ENCODE data around the gene UBA1.

The UBA1 gene

DNA sequence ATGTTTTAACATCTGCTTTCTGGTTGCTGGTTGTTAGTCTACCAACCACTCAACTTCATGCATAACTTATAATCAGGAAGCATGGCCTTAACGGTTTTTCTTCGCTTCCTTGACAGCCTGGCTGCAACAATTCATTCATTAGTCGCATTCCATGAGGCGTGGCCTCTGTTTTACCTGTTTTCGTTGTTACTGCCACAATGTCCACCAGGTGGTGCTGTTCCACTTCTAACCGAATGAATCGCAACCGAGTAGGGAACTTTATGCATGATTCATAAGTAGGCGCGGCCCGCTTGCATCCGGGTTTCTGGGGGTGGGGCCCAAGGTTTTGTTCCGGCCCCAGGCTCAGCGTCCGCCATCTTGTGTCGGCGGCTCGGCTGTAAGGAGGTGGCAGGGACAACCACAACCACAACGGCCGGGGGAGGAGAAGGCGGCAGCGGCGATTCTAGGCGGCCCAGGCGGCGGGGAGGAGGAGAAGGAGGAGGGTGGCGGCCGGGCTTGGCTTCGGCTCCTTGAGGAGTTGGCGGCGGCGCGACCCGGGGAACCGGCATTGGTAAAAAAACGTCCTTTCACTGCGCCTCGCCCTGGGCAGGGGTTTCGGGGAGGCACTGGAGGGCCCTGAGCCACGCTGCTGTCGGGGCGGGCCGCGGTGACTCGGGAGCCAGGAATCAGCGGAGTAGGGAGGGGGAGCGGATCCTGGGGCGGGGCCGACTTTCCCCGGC lies at the start of gene UBA1:
Gene UBA1, plus strand, starts transcription at position 355 of the 719 bp plus-strand sequence. CDS start 4,974 bp downstream, outside the sequence.
- peak; percentile 2 for DNase-seq

DNA sequence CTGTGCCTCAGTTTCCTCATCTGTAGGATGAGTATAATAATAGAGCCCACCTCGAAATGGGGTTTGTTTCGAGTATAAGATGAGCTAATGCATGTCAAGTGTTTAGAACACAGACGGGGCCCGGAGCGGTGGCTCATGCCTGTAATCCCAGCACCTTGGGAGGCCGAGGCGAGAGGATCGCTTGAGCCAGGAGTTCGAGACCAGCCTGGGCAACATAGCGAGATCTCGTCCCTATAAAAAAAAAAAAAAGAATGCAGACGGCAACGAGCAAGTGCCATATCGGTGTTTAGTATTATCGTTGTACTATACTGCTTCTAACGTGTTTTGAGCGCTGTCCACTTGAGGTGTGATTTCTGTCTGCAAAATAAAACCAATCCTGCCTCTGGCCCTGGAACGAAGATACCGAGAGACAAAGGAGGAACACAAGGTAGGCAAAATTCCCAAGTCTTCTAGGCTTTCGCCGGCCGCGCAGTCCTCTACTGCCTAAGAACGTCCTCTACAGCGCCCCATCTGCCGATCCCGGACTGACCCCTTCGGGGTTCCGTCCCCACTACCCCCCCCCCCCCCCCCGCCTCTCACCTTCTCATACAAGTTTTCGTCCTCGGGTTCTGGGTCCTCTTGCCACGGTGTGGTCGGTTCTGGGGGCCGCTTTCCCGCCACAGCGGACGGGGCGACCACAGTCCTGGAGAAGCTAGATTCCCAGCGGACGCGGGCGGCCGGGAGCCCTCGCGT lies 49.6 kb upstream of the UBA1 start:
- no peak for DNase-seq

DNA sequence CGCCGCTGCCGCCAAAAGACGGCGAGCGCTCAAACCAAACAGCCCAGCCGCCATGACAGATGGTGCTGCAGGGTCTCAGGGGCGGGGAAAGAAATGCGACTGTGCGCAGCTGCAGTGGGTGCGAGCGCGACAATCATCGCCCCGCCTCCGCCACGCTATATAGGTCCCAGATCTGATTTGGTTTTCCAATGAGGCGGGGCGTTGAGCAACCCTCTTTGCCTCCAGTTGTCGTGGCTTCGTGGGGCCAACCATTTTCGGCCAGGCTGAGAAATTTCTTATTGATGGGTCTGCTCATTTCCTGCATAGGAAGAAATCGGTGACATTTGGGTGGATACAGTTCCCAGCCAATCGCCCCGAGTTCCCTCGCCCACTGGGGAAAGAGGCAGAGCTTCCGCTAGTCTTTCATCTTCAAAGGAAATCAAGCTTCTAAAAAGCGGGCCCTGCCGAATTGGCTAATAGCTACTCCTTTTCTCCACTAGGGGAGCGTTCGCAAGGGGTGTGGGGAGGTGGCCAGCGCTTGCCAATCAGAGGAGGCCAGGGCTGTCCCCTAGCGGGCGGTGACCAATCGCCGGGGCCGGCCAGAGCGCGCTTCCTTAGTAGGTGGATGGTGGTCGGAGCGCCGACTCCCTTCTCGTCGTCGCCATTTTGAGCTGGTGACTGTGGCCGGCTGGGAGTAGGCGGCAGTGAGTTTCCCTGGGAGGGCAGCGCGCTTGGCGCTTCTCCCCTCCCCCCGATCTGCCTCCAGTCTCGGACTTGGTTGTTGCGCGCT lies 48.8 kb upstream of the UBA1 start, which contains the start of the genes NDUFB11 and RBM10:
Gene NDUFB11, minus strand, starts transcription at position 77 of the 769 bp plus-strand sequence. Its CDS starts 23 bp downstream, at position 54.
Gene RBM10, plus strand, starts transcription at position 596 of the 769 bp plus-strand sequence. CDS start 2,261 bp downstream, outside the sequence.
- peak; percentile 2 for DNase-seq

DNA sequence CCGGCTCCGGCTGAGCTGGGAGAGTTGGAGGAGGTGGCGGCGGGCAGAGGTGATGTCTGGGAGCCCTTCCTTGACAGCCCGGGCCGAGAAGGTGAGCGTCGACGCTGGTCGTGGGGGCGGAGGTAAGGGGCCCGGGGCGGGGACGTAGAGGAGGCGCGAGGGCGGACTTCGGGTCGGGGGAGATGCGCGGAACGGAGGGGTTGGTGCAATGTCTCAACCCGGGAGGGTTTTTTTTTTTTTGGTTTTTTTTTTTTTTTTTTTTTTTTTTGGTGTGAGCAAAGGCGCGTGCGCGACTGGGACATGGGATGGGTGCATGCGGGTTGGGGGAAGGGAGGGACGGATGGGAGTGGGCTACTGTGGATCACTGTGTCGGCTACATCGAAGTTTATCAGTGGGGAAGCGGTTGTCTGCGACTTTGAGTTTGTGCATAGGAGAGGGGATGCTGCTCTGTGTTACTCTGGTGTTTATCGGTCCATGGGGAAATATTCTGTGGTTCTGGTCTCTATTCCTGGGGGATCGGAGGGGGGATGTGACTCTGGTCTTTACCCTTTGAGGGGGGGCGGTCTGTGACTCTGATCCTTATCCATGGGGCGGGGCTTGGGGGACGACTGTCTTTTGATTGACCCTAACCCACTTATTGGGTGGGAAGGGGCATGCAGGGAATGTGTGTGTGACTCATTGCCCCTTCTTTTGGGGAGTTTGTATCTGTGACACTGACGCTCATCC lies 48.1 kb upstream of the UBA1 start:
- DNase-seq = no peak

DNA sequence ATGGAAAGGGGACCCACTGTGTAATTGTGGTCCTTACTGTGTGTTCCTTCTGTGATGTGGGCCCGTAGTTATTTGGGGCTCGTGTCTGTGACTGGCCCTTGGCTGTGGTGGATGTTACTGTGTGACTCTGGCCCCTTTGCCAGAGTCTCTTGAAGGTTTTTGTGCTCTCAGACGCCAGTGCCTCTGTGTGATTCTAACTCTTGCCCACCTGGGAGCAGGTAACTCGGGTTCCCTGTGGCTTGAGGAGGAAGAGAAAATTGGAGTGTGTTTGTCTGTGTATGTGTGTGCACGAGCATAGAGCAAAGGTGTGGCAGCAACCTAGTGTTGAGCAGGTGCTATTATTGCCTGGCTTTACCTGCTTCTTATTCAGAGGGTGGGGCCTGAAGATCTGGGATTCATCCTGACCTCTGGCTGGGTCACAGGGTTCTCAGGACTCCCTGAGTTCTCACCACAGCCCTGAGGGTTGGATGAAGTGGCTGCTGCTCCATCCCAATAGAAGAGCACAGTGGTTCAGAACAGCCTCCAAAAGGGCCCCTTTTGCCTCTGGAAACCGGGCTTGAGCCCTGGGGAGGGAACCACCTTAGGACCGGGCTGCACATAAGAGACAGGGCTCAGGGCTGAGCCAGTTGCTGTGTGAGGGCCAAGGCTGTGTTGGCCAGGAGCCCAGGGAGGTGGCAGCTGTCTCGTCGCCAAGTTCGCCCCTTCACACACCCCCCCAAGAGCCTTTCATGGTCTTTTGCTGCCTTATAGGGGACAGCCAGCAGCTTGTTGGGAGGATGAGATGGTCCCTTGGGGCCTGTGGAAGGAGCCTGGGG lies 47.3 kb upstream of the UBA1 start:
- DNase-seq = no peak

DNA sequence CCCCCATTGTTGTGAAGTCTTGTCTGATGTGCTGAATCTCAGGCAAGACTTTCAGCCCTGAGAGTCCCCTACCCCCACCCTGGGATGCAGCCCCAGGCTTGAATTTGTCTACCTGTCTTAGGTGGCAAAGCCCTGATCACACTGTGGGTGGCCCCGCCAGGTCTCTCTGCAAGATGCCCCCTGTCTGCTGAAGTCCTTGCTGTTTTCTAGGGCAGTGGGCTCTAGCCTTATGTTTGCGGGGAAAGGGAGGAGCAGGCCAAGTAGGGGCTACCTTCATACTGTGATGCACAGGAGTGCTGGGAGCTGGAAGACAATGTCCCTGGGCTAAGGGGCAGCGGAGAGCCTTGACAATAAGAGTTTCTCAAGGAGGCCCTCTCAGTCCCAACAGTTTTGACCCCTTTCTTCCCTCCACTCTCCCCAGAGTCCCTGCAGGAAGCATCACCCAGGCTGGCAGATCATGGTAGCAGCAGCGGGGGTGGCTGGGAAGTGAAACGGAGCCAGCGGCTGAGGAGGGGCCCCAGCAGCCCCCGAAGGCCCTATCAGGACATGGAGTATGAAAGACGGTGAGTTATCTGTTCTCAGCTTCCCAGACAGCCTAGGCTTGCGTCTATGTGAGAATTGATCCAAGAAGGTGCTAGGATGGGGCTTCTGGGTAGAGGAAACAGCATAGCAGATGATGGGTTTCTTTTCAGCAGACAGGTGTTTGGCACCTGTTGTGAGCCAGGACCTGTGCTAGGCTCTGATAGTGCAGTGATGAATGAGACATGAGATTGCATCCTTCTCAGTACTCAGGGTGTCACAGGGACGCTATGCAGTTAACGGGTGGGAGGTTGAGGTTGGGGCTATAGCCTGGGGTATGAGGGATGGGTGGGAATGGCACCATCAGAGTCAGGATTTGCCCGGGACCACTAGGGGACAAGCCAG lies 46.4 kb upstream of the UBA1 start:
- no peak for DNase-seq

DNA sequence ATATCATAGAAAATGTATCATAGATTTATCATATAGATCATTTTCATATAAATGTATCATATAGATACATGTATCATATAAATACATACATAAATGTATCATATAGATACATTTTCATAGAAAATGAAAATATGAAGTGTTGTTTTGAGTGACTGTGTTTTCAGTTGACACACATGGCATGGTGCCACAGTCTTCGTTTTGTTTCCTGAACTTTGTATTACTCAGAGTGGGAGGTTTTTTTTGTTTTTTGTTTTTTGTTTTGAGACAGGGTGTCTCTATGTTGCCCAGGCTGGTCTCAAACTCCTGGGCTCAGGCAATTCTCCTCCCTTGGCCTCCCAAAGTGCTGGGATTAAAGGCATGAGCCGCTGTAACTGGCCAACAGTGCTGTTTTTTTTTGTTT lies 44.7 kb upstream of the UBA1 start:
- no peak for DNase-seq

DNA sequence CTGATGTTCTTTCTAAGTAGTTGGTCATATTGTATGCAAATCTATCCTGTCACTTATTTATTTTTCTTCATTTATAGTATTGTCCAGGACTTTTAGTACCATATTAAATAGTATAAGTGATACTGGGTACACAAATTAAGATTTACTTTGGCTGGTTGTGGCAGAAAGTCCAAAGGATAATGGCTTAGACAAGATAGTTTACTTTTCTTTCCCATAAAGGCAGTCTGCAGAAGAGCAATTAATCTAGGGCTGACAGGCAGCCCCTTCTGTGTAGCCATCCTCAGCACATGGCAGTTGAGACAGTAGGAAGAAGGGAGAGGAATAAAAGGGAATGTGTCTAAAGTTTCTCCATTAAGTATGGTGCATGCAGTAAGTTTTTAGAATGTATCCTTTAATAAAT lies 42.2 kb upstream of the UBA1 start:
- no peak for DNase-seq

DNA sequence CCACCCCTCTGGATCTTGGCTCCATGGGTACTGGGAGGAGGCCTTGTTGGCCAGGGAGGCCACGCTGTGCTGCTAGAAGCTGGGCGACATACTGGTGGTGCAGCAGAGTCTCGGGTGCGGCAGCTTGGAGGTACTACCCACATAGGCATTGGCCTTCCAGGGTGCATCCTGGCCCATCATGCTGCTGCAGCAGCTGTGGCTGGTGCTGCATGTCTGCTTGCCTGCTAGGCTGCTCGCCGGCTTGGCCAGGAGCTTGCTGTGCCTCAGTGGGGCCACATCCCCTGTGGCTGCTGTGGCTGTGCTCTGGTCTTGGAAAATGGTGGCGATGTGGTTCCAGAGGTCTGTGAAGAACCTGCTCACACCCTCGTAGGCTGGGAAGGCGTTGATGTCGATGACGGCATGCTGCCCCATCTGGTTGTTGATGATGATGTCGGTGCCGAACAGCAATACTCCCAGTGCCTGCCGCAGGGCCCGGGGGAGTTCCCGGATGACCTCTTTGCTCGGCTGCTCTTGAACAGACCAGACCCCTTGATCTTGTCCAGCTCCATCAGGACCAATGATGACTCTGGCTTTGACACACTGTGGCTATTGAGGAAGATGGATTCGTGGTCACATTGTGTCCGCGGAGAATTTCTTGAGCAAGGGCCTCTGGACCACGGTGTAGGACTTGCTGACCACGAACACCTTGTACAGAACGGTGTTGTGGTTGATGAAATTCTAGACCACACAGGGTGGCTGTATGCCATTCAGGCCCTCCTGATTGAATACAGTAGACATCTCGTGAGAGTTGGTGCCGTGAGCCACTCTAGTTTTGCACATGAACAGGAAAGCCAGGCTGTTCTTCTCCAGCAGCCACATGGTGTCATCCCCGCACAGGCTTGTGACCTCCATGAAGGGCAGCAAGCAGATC lies 36.8 kb upstream of the UBA1 start:
- DNase-seq = no peak

DNA sequence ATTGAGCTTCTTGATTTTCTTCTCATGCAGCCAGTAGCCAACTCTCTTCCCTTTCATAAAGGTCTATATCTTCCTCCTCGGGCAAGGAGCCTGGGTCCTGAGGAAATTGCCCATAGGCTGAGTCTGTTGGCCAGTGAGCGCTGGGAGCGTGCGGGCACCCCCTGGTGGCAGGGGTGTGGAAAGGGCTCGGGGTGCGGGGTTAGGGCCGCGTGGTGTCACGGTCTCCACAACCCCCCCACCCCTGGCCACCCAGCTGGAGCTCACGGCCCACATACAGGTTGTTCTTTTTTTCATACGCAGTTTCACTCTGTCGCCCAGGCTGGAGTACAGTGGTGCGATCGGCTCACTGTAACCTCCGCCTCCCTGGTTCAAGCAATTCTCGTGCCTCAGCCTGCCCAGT lies 35.5 kb upstream of the UBA1 start:
- DNase-seq = no peak

DNA sequence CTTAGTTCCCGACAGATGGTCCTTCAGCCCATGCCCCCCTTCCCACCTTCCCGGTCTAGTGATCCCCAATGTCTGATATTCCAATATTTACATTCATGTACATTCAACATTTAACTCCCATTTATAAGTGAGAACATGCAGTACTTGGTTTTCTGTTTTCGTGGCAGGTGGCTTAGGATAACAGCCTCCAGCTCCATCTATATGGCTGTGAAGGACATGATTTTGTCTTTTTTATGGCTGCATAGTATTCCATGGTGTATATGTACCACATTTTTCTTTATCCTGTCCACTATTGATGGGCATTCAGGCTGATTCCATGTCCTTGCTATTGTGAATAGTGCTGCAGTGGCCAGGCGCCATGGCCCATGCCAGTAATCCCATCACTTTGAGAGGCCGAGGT lies 34.8 kb upstream of the UBA1 start:
- DNase-seq = no peak

DNA sequence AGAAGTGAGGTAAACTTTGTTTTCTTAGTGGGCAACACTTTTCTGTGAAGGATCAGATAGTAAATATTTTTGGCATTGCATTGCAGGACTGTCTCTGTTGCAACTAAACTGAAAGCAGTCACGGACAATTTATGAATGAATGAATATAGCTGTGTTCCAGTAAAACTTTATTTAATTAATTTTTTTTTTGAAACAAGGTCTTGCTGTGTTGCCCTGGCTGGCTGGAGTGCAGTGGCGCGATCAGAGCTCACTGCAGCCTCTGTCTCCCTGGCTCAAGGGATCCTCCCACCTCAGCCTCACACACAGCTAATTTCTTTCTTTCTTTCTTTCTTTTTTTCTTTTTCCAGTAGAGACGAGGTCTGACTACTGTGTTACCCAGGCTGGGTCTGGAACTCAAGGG lies 32.8 kb upstream of the UBA1 start:
- no peak for DNase-seq

DNA sequence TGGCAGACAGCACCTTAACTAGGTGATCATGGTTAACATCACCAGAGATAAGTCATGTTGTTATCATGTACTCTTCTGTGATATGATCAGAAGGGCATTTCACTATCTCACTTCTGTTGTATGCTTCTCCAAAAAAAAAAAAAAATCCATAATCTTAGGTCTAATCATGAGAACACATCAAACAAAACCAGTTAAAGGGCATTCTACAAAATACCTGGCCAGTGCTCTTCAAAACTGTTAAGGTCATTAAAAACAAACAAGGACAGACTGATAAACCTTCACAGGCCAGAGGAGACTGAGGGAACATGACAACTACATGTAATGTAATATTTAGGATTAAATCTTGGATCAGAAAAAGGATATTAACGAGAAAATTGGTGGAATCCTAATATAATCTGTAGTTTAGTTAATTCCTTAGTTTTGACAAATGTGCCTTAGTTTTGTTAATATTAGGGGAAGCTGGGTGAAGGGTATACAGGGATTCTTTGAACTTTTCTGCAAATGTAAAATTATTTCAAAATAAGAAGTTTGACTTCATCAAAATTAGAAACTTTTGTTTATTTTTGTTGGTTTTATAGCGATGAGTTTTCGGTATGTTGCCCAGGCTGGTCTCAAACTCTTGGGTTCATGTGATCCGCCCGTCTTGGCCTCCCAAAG lies 30.6 kb upstream of the UBA1 start:
- DNase-seq = no peak

DNA sequence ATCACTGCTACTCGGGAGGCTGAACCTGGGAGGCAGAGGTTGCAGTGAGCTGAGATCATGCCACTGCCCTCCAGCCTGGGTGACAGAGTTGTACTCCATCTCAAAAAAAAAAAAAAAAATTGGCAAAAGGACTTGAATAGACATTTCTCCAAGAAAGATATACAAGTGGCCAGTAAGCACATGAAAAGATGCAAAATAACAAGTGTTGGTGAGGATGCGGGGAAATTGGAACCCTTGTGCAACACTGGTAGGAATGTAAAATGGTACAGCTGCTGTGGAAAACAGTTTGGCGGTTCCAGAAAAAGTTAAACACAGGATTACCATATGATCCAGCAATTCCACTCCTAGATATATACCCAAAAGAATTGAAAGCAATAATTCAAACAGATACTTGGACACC lies 29.2 kb upstream of the UBA1 start:
- no peak for DNase-seq

DNA sequence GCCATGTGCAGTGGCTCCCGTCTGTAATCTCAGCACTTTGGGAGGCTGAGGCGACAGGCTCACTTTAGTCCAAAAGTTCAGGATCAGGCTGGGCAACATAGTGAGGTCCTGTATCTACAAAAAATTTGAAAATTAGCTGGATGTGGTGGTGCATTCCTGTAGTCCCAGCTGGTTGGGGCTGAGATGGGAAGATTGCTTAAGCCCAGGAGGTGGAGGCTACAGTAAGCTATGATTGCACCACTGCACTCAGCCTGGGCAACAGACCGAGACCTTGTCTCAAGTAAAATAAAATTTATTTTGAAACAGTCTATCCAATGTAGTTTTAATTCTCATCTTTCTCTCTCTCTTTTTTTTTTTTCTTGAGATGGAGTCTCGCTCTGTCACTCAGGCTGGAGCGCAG lies 27.5 kb upstream of the UBA1 start:
- no peak for DNase-seq

DNA sequence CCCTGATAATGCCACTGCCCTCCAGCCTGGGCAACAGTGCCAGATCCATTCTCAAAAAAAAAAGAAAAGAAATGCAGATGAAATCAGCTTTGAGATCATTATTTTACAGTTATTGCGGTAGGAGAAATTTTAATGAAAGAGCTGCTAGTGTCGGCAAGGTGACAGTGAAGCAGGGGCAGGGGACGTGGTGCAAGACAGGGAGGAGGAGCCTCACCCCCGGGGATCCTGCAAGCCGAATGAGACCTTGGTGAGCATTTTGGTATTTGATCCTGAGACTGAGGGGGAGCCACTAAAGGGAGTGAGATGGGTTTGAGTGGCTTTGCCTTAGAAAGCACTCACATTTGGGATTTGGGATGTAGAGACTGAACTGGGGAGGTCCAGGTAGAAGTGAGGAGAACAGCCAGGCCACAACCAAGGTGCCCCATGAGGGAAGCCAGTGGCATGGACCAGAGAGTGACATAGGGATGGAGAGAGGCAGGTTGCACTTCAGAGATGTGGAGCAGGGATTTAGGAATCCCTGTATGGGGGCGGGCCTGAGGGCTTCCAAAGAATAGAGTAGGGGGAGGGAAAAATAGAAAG lies 25.0 kb upstream of the UBA1 start:
- DNase-seq = no peak

DNA sequence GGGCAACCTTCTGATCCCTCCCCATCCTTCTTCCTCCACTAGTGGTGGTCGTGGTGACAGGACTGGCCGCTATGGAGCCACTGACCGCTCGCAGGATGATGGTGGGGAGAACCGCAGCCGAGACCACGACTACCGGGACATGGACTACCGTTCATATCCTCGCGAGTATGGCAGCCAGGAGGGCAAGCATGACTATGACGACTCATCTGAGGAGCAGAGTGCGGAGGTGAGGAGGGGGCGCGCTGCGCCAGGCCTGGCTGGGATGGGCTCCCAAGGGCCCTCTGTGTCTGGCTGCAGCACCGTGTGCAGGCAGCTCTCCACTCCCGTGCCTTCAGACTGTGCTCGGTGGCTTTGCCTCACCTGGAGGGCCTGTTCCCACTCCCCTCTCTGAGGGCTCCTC lies 24.4 kb upstream of the UBA1 start:
- no peak for DNase-seq

DNA sequence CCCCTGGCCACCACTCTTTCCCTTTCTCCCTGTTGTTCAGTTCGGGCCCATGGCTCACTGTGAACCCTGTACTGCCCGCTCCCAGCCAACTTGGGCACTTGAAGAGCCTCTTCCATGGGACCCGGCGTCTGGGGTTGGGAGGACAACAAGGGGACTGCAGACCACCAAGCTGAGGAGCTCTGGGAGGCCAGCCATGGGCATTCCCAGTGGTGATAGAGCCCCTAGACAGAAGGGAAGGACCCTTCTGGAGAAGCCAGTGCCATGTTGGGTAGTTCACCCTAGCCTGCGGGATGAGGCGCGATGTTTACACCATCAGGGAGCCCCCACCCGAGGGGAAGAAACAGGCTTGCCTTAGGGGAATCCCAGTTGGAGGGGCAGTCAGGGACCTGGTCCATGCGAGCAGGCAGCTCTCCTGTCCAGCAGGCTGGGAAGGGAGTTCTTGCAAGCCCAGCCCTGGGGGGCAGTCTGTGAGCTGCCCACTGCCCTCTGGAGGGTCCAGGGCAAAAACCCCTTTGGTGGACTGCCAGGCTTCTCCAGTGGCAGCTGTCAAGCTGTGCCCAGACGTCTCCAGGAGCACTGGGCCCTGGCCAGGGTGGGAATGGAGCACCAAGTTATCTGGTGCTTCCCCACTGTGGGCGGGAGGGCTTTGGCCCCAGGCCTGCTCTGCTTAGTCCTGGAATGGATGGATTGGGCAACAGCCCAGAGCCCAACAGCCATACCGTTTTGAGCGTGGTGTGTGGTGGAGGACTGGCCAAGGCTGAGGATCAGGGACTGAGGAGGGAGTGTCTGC lies 23.7 kb upstream of the UBA1 start:
- no peak for DNase-seq
